SJCRH30 (cell line): ENCODE data around the gene LRRC32. TPM values are rescaled to one million over a fixed set of nuclear protein-coding genes. Genes with fewer than 3 reads are reported as not detected.

Source experiments
- DNase-seq, 2 experiments: peaks; one replicate each; pipeline ENCODE4 v3.0.0-alpha.2; 2015 to 2020
- H3K27ac ChIP-seq: fragments of 250-450 bp; sonication (Bioruptor Pico); 2 replicates; pipeline ENCODE4 v1.5.1; 2020; ENCODE audit warnings: mild to moderate bottlenecking, moderate library complexity
- H3K27me3 ChIP-seq: fragments of 250-450 bp; sonication (Bioruptor Pico); 2 replicates; pipeline ENCODE4 v1.5.1; 2020; ENCODE audit warnings: mild to moderate bottlenecking, moderate library complexity
- H3K36me3 ChIP-seq: fragments of 250-450 bp; sonication (Bioruptor Pico); 2 replicates; pipeline ENCODE4 v1.5.1; 2020; ENCODE audit warnings: mild to moderate bottlenecking, moderate library complexity
- H3K4me1 ChIP-seq: fragments of 250-450 bp; sonication (Bioruptor Pico); 2 replicates; pipeline ENCODE4 v1.5.1; 2020; ENCODE audit warnings: mild to moderate bottlenecking, moderate library complexity
- H3K4me3 ChIP-seq: fragments of 250-450 bp; sonication (Bioruptor Pico); 2 replicates; pipeline ENCODE4 v1.5.1; 2020; ENCODE audit warnings: mild to moderate bottlenecking, moderate library complexity
- H3K9me3 ChIP-seq: fragments of 250-450 bp; sonication (Bioruptor Pico); replicated peaks from 2 replicates; pipeline ENCODE4 v1.5.1; 2020; ENCODE audit warnings: mild to moderate bottlenecking, moderate library complexity
- total RNA-seq: library from RNA; depleted of rRNA; stranded (reverse); fragments of >200 nt; shearing (Covaris generic); gene quantifications from 2 replicates; pipeline ENCODE4 v1.2.3, GENCODE V29; 2014

The LRRC32 gene
- total RNA-seq, 1 experiment from 2014 or later = 0.30 TPM

DNA sequence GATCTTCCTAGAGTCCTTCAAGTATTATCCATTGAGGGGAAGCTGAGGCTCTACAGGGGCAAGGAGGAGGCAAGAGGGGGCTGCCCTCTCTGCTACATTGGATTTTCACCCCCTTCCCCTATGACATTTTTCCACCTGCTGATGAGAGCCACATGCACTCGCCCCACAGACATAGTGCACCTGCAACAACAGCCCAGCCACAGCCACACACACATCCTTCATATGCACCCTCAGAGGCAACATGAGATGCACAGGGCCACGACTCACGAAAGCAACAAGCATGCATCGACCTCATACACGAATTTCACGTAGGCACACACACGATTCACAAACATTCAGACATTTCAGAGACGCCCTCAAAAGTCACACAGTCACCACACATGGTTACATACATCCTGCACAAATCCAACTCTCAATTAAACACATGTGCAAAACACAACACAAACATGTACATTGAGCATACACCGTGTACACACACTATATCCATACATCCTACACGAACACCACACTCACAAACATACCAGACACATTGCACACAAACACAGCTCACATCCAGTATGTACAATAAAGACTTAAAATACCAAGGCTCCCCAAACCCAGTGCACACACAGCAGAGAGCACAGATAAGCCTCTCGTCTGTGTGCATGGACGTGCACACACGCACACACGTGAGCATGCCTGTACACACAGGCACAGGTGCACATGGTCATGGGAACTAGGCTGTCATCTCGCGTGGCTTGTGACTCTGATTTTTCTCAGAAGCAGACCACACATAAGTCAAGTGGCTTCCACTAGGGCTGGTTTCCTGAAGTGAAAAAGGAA, 6.3 kb upstream of the LRRC32 start:
- no peak for DNase-seq
- Histone ChIP-seq H3K27me3 (no peaks in the 10 kb centered on the region), H3K27ac (no peak overlapping the region), H3K9me3 (no peaks in the 10 kb centered on the region), H3K4me3 (no peak overlapping the region), H3K4me1 (no peaks in the 10 kb centered on the region; the same call in 1 of the 2 replicates), H3K36me3 (no peaks in the 10 kb centered on the region)

DNA sequence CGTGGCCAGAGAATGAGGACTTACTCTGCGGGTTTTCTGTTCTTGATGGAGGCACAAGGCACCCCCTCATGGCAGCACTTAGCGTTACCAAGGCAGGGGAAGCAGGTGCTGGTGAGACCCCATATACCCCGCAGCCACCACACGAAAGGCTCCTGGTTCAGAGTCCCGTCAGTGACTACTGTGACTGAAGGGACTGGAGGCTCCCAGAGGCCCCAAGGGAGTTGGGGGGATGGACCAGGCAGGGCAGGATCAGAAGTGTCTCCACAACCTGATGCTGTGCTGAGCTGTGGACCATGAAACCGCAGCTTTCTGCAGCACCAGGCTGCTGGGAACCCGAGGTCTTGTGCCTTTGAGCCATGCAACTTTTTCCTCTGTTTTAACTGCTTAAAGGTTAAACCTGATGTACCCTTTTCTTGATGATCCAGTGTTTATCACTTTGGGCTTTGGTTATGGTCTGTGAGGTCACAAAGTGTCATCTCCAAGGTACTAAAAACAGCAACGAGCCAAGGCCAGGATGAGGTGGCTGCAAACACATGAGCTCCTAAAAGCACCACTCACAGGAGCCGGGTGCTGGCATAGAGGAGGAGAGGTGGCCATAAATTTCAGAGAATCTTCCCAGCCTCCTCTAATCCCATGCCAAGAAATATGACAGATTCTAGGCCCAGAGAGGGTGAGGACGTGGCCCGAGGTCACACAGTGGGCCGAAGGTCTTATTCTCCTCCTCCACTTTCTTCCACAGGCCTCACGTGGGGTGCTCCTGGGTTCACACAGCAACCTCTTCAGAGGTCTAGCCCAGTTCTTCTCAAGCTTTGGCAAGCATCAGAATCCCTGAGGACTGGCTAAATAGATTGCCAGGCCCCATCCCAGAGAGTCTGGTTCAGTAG, 4.2 kb upstream of the LRRC32 start:
- Histone ChIP-seq H3K36me3 (no peaks in the 10 kb centered on the region), H3K9me3 (no peaks in the 10 kb centered on the region), H3K27ac (no peak overlapping the region), H3K4me3 (no peak overlapping the region), H3K4me1 (peaks cover 4% of the 10 kb centered on the region), H3K27me3 (no peaks in the 10 kb centered on the region)
- peak; percentile 26 to 42 for DNase-seq

DNA sequence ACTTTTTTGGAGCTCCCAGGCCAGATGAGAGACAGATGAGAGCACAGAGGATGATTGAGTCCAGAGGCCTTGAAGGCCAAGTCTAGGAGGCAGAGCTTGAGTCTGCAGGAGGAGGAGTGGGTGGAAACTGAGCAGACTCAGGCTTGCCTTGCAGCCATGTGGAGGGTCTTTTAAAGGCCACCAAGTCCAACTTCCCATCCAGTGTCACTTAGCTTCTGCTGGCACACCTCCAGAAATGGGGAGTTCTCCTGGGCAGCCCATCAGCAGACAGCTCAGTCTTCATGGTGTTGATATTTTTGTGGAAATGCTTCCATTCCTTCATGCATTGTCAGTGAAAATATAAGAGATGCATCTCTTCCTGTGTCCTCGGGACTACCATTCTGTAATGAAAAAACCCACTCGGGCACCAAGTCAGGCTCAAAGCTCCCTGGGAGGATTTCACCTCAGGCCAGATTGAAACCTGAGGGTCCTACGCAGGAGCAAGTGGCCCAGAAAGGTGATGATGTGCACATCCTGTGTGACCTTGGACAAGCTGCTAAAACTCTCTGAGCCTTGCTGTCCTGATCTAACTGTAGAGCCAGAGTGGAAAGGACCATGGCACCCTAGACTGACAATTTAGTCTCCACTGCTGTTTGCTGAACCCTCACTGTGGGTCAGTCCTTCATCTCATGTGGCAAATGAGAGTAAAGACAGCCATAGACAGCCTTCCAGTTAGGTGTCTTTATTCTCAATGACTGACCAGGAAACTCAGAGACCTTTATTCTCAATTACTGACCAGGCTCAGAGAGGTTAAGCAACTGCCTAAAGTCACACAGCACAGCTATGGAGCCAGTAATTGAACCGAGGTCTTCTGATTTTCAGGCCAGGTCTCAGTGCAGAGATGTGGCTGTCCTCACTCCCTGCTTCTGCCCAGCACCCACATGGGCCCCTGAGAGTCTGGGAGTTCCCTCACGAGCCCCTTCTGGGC, 2.9 kb upstream of the LRRC32 start:
- H3K36me3 ChIP-seq = no peaks in the 10 kb centered on the region
- no peaks in the 10 kb centered on the region for H3K27me3 ChIP-seq
- H3K4me1 ChIP-seq = peaks cover 8% of the 10 kb centered on the region
- no peak overlapping the region for H3K27ac ChIP-seq
- H3K9me3 ChIP-seq = no peaks in the 10 kb centered on the region
- no peak for DNase-seq
- H3K4me3 ChIP-seq = no peak overlapping the region

DNA sequence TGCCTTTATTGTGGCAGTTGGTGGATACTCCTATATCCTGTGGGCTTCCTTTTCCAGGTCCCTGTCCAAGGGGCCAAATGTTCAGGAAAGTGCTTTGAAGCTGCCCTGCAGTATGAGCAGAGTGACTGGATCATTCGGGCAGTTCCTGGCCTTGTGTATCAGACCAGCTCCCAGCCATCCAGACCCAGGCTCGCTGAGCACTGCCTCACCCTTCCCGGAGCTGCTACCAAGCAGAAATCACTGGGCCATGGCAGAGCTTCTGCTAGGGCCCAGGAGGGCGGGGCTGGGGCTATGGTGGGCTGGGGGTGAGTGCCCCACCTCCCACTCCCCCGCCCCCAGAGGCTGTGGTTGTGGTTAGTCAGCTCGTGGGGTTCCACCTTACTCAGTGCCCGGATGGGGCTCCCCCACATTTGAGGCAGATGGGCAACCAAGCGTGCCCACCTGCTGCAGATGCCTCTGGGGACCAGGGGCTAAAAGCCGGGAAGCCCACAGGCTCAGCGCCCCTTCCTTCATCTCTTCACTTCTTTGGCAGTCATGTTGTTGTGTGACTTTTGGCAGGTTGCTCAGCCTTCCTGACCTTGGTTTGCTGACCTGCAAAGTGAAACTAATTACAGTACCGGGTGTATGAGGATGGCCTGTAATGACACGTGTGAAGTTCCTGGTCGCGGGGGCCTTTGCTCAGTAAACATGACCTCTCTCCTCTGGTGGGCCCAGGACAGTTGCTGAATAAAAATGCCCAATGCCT, 2.1 kb upstream of the LRRC32 start:
- Histone ChIP-seq H3K4me3 (no peak overlapping the region), H3K27me3 (no peaks in the 10 kb centered on the region), H3K4me1 (peaks cover 8% of the 10 kb centered on the region), H3K36me3 (no peaks in the 10 kb centered on the region), H3K9me3 (no peaks in the 10 kb centered on the region), H3K27ac (no peak overlapping the region)
- DNase-seq = no peak

DNA sequence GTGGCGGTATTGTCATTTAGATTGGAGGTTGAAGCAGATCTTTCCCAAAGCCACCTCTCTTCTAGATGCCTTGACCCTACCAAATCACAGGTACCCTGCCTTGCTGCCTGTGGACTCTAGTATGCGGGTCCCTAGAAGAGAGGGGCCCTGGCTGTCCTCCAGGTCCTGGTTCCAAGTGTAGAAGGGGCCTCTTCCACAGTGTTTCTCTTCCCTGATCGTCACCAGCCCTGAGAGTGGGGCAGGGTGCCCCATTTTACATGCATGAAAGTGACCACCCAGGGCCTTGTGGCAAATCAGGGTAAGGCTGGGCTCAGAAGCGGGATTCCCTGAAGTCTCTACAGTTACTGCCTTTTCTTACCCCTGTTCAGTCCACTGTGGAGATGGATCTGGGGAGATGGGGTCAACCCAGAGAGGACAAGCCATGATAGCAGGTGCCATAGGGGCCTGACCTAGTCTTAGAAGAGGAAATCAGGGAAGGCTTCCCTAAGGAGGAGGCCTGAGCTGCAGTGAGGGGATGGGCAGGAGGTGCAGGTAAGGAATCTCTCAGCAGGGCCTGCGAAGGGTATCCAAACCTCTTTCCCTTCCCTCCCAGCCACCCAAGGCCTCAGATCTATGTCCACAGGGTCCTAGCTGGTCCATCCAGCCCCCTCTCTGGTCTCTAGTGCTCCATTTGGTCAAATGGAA, 1.2 kb upstream of the LRRC32 start:
- H3K4me3 ChIP-seq = no peak overlapping the region
- no peaks in the 10 kb centered on the region for H3K9me3 ChIP-seq
- H3K27ac ChIP-seq = no peak overlapping the region
- no peaks in the 10 kb centered on the region for H3K27me3 ChIP-seq
- no peak for DNase-seq
- H3K36me3 ChIP-seq = no peaks in the 10 kb centered on the region
- H3K4me1 ChIP-seq = peaks cover 8% of the 10 kb centered on the region

DNA sequence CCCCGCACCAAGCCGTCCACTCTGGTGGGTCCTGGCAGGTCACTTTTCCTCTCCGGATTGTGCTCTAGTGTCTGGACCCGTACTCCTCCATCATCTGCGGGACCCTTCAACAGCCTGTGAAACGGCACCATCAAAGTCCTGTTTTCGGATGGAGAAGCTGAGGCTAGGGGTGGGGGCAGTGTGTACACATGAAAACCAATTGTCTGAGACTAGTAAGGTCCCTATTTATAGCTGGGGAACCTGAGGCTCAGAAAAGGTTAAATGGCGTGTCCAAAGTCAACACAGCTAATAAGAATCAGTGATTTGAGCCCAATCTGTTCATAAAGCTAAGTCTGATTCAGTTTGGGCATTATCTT, 668 bp upstream of the LRRC32 start:
- Histone ChIP-seq H3K4me3 (no peak overlapping the region), H3K9me3 (no peaks in the 10 kb centered on the region), H3K27ac (no peak overlapping the region)

DNA sequence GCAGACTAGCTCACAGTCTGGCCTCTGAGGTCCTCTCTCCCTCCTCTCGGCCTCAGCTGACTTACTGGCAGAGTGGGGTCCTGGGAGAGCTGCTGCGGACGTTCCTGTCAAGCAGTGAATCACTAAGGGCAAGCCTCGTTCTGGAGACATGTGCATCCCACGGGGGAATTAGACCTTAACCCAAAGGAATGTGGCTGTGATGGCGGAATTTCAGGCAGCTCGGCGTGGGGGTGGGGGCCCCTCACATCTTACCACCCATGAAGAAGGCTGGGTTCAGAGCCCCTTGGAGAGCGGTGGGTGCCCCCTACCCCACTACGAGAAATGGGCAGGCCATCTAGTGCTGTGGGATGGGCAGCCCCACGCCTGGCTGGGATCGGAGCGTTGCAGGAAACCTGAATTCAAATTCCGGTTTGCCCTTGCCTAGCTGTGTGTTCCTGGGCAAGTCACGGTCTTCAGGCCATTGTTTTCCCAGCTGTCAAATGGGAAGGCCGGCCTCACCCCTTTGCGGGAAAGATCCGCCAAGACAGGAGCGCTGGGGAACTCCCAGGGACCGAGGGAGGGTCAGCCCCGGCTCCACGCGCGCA, 554 bp downstream of the LRRC32 start:
- no peak overlapping the region; the same call in 1 of the 2 replicates for H3K27ac ChIP-seq
- peak; percentile 47 to 64 for DNase-seq

More for the DNA sequence above, 668 bp upstream of the LRRC32 start:
- no peaks in the 10 kb centered on the region for H3K36me3 ChIP-seq
- peaks cover 8% of the 10 kb centered on the region for H3K4me1 ChIP-seq
- H3K27me3 ChIP-seq = no peaks in the 10 kb centered on the region
- no peak for DNase-seq

DNA sequence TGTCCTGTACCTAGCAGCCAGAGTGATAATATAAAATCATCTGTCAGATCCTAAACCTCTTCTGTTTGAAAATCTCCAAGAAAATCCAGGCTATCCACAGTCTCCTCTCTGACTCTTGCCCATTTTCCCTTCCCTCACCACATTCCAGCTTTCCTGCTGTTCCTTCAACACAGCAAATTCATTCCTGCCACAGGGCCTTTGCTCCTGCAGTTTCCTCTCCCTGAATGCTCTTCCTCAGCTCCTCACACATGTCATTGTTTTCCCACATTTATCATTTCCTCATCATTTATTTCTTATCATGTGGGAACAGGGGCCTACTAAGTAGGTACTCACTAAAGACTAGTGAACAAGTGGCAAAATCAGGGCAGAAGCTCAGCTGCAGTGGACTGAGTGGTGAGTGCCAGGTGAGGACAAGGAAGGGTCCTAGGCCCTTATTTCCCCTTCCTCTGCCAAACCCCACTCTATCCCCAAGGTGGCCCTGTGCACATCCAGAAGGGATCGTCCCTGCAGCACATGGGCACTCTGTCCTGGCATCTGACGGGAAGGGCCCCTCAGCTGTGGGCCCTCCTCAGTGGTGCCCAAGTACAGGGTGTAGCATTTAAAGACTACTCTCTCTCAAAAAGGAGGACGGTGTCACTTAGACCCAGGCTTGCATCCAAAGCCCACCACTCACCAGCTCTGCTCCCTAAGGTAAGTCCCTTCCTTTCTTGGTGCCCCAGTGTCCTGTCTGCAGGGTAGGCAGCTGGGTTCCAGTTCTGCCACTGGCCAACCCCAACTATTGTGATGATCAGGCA, 2.0 kb downstream of the LRRC32 start:
- no peak for DNase-seq
- H3K4me1 ChIP-seq = peaks cover 18% of the 10 kb centered on the region
- no peak overlapping the region for H3K4me3 ChIP-seq
- no peaks in the 10 kb centered on the region for H3K36me3 ChIP-seq
- no peaks in the 10 kb centered on the region for H3K27me3 ChIP-seq
- H3K9me3 ChIP-seq = no peaks in the 10 kb centered on the region
- H3K27ac ChIP-seq = no peak overlapping the region

More for the DNA sequence above, 554 bp downstream of the LRRC32 start:
- Histone ChIP-seq H3K9me3 (no peaks in the 10 kb centered on the region), H3K36me3 (no peaks in the 10 kb centered on the region), H3K4me1 (peaks cover 9% of the 10 kb centered on the region), H3K4me3 (no peak overlapping the region), H3K27me3 (no peaks in the 10 kb centered on the region)

DNA sequence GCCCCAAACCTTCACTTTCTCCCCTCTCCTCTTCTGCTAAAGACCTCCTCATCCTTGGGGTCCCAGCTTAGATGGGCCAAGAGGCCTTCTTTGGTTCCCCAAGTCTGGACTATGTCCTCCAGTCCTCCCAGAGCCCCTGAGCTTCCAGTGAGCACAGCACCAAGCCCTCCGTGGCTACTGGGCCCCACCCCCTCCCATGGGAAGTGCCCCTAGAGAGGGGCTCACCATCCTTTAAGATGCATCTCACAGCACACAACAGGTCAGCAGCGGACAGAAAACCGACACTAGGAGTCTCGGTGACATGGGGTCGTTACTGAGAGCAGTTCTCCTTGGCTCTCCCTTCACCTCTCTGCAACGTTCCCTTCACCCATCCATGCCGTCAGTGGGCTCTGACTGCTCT, 2.7 kb downstream of the LRRC32 start:
- Histone ChIP-seq H3K4me1 (peaks cover 18% of the 10 kb centered on the region), H3K36me3 (no peaks in the 10 kb centered on the region), H3K4me3 (no peak overlapping the region), H3K27me3 (no peaks in the 10 kb centered on the region), H3K27ac (no peak overlapping the region), H3K9me3 (no peaks in the 10 kb centered on the region)
- DNase-seq = no peak

DNA sequence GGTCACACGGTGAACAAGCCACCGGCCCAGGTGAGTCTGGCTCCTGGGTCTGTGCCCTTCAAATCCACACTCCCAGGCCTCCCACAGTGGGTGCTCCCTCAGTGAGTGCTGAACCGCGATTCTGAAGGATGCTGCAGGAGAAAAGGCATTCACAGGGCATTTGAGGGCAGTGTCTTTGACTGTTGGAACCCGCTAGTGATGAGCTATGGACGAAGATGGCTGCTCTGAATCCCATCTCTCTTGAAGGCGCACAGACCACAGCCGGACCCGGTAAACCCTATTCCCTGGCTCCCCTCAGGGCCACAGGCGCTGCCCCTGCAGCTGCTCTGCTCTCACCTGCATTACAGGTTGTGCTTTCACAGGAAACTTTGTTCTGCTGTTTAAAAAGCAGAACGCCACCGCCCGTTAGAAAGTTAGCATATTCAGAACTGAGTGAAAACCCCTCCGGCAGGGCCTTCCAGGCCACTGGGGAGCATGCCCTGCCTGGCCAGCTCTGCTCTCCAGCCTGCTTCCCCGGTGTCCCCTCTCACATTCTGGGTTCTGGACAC, 3.2 kb downstream of the LRRC32 start:
- no peaks in the 10 kb centered on the region for H3K27me3 ChIP-seq
- H3K9me3 ChIP-seq = no peaks in the 10 kb centered on the region
- H3K4me1 ChIP-seq = peaks cover 18% of the 10 kb centered on the region
- no peak overlapping the region for H3K4me3 ChIP-seq
- H3K27ac ChIP-seq = no peak overlapping the region
- no peak for DNase-seq
- H3K36me3 ChIP-seq = no peaks in the 10 kb centered on the region

DNA sequence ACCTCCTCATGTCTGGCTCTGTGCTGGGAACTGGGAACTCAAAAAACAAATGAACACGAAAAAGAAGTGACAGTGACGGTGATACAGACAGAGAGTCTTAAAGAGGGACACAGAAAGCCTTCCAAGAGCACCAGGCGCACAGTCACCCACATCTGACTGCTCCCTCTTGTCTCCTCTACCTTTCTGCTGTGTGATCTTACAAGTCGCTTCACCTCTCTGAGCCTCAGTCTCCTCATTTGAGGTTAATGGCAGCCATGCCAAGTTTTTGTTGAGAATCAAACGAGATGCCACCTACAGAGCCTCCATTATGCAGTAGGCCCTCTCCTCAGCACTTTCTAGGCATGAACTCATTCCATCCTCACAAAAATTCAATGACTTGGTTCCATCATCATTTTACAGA, 3.7 kb downstream of the LRRC32 start:
- Histone ChIP-seq H3K36me3 (no peaks in the 10 kb centered on the region), H3K4me3 (no peak overlapping the region), H3K9me3 (no peaks in the 10 kb centered on the region), H3K27ac (no peak overlapping the region), H3K27me3 (no peaks in the 10 kb centered on the region), H3K4me1 (peaks cover 18% of the 10 kb centered on the region)
- no peak for DNase-seq

DNA sequence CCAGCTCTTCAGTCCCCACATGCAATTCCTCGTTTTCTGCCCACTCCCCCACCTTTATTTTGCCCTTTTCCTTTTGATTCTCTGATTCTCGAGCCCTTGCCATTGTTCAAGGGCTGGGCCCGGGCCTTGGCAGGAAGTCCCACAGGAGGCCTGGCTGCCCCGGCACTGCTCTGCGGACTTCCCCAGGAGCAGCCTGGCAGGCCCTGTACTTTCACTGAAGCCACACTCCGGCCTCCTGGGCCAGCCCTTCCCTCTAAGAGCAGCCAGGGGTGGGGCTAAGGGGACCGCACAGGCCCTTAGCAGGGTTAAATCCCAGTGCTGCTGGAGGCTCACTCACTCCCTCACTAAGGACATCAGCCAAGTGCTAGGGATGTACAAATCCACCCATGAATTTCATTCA, 4.1 kb downstream of the LRRC32 start:
- Histone ChIP-seq H3K4me1 (peaks cover 18% of the 10 kb centered on the region), H3K9me3 (no peaks in the 10 kb centered on the region), H3K27me3 (no peaks in the 10 kb centered on the region), H3K27ac (no peak overlapping the region), H3K36me3 (no peaks in the 10 kb centered on the region), H3K4me3 (no peak overlapping the region)
- no peak for DNase-seq
